MM.1S (cell line): ENCODE results near the gene CALML3.

Experiments
- CTCF ChIP-seq: fragments of 300-600 bp; sonication (generic); IDR thresholded peaks from 2 replicates; pipeline ENCODE4 v1.5.1; 2016; ENCODE audit warnings: antibody characterized with exemption, low read length, mixed read lengths
- EZH2 ChIP-seq: fragments of 300-600 bp; sonication (generic); optimal IDR thresholded peaks from 2 replicates; pipeline ENCODE3; 2017; ENCODE audit warnings: low read depth, mild to moderate bottlenecking, antibody characterized with exemption, low read length, mixed read lengths
- EZH2phosphoT487 ChIP-seq: fragments of 300-600 bp; sonication (generic); IDR thresholded peaks from 2 replicates; pipeline ENCODE4 v1.6.1; 2018; ENCODE audit warnings: antibody characterized with exemption, low read length

- TF ChIP-seq CTCF (no peak), EZH2phosphoT487 (no peak), EZH2 (no peak)
Observed at GRCh38 chr10:5509691-5510090, 15.1 kb upstream of the CALML3 start.
